ENCODE data around the gene PKDCC. TPM values are rescaled to one million over a fixed set of nuclear protein-coding genes. Genes with fewer than 3 reads are reported as not detected.

The PKDCC gene
- total and polyA plus RNA-seq, 2 of the 13 experiments (the other 11 are each of a cell fraction or from before 2014, with no cell fraction given): 52.6 to 58.8 TPM

DNA sequence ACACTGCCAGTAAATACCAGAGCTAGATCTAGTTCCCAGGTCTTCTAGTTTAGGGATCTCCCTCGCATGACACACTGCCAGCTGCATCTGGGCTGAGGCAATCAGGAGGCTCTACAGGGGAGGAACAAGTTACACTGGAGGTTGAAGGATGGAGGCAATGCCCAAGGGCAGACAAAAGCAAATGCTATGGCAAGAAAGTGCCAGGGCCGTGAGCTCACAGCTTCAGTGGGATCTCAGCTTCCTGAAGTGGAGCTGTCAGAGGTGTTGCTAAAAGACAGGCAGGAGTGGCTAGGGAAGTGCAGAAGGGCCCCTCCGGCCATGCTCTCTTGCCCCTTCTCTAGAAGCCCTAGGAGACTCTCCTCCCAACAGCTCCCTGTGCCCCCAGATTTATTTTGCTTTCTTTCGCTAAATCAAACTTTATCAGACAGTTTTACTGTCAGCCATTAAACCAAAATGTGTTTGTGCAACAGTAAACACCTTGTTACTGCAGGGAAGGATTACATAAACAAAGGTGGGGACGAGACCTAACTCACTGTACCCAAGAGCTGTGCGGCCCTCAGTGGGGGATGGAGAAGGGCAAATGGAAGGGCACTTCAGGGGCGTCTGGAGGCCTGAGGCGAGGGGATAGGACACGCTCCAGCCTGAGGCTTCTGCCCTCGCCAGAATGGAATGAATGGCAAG, 39.4 kb upstream of the PKDCC start:
- 25% methylated on average over 10 of the region's 10 CpGs for WGBS (ENCODE audit: low lambda C conversion rate)
- Histone ChIP-seq H3K9me3 (ENCODE audit: low read length) (no peaks in the 10 kb centered on the region), H3K4me1 (ENCODE audit: insufficient read depth, low read length) (0 out of 2 replicates have a peak, but pooled peaks cover 5% of the 10 kb centered on the region), H4K20me1 (ENCODE audit: insufficient read depth, low read length) (no peaks in the 10 kb centered on the region), H3K4me2 (ENCODE audit: low read depth, low read length) (no peak overlapping the region), H3K36me3 (replicated peaks in 1 of 2; ENCODE audit: control insufficient read depth in 1 of 2, insufficient read depth in 2 of 2, low read length in 2 of 2) (no peaks in the 10 kb centered on the region), H3K4me3 (replicated peaks in 1 of 3; ENCODE audit: insufficient read depth in 1 of 3, low read depth in 2 of 3, low read length in 3 of 3) (no peak overlapping the region), H3K9ac (ENCODE audit: insufficient read depth, low read depth, low read length) (no peak overlapping the region), H3K27ac (ENCODE audit: extremely low read length, insufficient read depth, low read length) (no peak overlapping the region), H3K79me2 (ENCODE audit: insufficient read depth, low read length) (no peaks in the 10 kb centered on the region), H2AFZ (ENCODE audit: low read length) (no peak overlapping the region), H3K27me3 (ENCODE audit: control insufficient read depth in 1 of 2, insufficient read depth in 2 of 2, low read length in 2 of 2) (peaks cover 3 to 26% of the 10 kb centered on the region in 2 experiments; a peak in 3 of 5 replicates)
- ChIA-PET POLR2A (no interaction called here), CTCF (ENCODE audit: low intra/inter-chr PET ratio, low total read pairs) (no interaction called here)
- no peak for DNase-seq (ENCODE audit: low spot score)
- BruUV-seq (replicated peaks): no TSS peak
- in situ Hi-C loops (cut with HindIII; ENCODE audit: extremely low pct_ligation_motif_present, low pct_unique_long_range_greater_than_20kb): no loop called here
- no peak for FAIRE-seq
- intact Hi-C loops (cut with micrococcal nuclease; ENCODE audit: unreplicated experiment): no loop called here
- no peak for ATAC-seq
- TF ChIP-seq, protein P1, sequence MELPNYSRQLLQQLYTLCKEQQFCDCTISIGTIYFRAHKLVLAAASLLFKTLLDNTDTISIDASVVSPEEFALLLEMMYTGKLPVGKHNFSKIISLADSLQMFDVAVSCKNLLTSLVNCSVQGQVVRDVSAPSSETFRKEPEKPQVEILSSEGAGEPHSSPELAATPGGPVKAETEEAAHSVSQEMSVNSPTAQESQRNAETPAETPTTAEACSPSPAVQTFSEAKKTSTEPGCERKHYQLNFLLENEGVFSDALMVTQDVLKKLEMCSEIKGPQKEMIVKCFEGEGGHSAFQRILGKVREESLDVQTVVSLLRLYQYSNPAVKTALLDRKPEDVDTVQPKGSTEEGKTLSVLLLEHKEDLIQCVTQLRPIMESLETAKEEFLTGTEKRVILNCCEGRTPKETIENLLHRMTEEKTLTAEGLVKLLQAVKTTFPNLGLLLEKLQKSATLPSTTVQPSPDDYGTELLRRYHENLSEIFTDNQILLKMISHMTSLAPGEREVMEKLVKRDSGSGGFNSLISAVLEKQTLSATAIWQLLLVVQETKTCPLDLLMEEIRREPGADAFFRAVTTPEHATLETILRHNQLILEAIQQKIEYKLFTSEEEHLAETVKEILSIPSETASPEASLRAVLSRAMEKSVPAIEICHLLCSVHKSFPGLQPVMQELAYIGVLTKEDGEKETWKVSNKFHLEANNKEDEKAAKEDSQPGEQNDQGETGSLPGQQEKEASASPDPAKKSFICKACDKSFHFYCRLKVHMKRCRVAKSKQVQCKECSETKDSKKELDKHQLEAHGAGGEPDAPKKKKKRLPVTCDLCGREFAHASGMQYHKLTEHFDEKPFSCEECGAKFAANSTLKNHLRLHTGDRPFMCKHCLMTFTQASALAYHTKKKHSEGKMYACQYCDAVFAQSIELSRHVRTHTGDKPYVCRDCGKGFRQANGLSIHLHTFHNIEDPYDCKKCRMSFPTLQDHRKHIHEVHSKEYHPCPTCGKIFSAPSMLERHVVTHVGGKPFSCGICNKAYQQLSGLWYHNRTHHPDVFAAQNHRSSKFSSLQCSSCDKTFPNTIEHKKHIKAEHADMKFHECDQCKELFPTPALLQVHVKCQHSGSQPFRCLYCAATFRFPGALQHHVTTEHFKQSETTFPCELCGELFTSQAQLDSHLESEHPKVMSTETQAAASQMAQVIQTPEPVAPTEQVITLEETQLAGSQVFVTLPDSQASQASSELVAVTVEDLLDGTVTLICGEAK (IDR thresholded peaks at IDR 0.05): no peak
- TF ChIP-seq, protein P1 (CRISPR knock-in tag; IDR thresholded peaks at IDR 0.05): no peak
- no peak for TF ChIP-seq EP300 (IDR thresholded peaks at IDR 0.05; ENCODE audit: low read depth in 2 of 2, low read length in 2 of 2)
- TF ChIP-seq EP300 (CRISPR knock-in tag; IDR thresholded peaks at IDR 0.05; ENCODE audit: borderline replicate concordance): no peak
- TF ChIP-seq ZBTB7A (CRISPR knock-in tag; IDR thresholded peaks at IDR 0.05): no peak
- no peak for TF ChIP-seq RFXAP (CRISPR knock-in tag; IDR thresholded peaks at IDR 0.05; ENCODE audit: borderline replicate concordance)
- TF ChIP-seq ZNF562 (CRISPR knock-in tag; IDR thresholded peaks at IDR 0.05; ENCODE audit: borderline replicate concordance): no peak
- TF ChIP-seq POLR2A (IDR thresholded peaks at IDR 0.05; ENCODE audit: insufficient read depth in 1 of 2, low read depth in 2 of 2, low read length in 2 of 2): no peak
- no peak for TF ChIP-seq GATA4 (IDR thresholded peaks at IDR 0.05; ENCODE audit: borderline replicate concordance, low read depth)
- TF ChIP-seq HCFC1 (IDR thresholded peaks at IDR 0.05; ENCODE audit: low read depth, low read length): no peak
- no peak for TF ChIP-seq ZNF580 (CRISPR knock-in tag; IDR thresholded peaks at IDR 0.05; ENCODE audit: borderline replicate concordance, low read depth)
- no peak for TF ChIP-seq IRF9 (CRISPR knock-in tag; IDR thresholded peaks at IDR 0.05; ENCODE audit: borderline replicate concordance)
- TF ChIP-seq ZNF333 (CRISPR knock-in tag; IDR thresholded peaks at IDR 0.05; ENCODE audit: borderline replicate concordance): no peak
- TF ChIP-seq ZNF746 (CRISPR knock-in tag; IDR thresholded peaks at IDR 0.05): no peak
- TF ChIP-seq MATR3 (CRISPR knock-in tag; IDR thresholded peaks at IDR 0.05): no peak
- TF ChIP-seq SMARCE1 (IDR thresholded peaks at IDR 0.05; ENCODE audit: borderline replicate concordance): no peak

All from HepG2 (cell line).